22Rv1 (cell line): Measurements from ENCODE around the gene HK2.

Experiments
- H3K27ac ChIP-seq: fragments of 450-650 bp; 2 replicates; pipeline ENCODE4 v1.5.1; 2017
- ZFX ChIP-seq: fragments of 450-650 bp; IDR thresholded peaks from 2 replicates; pipeline ENCODE4 v1.6.1; 2017; ENCODE audit warnings: antibody characterized with exemption, borderline replicate concordance
- TF ChIP-seq, protein P1 (sequence below): fragments of 450-650 bp; IDR thresholded peaks from 2 replicates; pipeline ENCODE4 v1.5.1; 2017; ENCODE audit warnings: mild to moderate bottlenecking

The HK2 gene

DNA sequence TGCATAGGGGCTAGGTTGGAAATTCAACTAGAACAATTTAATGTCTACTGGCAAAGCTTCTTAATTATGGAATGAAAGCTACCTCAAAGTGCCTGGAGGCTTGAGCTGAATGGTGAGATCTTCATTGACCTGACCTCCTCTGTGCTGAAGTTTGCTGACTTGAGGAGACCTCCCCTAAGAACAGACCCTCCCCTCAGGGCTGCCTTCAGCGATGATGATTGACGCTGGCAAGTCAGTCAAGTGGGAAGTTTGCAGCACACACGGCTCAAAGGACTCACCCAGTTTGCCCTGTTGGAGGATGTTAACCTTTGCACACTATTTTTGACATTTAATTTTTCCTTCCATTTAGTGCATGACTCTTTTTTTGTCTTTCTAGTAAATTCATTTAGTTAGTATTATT, 107.4 kb downstream of the HK2 start:
- H3K27ac ChIP-seq = no peak overlapping the region
- TF ChIP-seq ZFX = no peak
- TF ChIP-seq, protein P1, sequence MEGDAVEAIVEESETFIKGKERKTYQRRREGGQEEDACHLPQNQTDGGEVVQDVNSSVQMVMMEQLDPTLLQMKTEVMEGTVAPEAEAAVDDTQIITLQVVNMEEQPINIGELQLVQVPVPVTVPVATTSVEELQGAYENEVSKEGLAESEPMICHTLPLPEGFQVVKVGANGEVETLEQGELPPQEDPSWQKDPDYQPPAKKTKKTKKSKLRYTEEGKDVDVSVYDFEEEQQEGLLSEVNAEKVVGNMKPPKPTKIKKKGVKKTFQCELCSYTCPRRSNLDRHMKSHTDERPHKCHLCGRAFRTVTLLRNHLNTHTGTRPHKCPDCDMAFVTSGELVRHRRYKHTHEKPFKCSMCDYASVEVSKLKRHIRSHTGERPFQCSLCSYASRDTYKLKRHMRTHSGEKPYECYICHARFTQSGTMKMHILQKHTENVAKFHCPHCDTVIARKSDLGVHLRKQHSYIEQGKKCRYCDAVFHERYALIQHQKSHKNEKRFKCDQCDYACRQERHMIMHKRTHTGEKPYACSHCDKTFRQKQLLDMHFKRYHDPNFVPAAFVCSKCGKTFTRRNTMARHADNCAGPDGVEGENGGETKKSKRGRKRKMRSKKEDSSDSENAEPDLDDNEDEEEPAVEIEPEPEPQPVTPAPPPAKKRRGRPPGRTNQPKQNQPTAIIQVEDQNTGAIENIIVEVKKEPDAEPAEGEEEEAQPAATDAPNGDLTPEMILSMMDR = no peak

DNA sequence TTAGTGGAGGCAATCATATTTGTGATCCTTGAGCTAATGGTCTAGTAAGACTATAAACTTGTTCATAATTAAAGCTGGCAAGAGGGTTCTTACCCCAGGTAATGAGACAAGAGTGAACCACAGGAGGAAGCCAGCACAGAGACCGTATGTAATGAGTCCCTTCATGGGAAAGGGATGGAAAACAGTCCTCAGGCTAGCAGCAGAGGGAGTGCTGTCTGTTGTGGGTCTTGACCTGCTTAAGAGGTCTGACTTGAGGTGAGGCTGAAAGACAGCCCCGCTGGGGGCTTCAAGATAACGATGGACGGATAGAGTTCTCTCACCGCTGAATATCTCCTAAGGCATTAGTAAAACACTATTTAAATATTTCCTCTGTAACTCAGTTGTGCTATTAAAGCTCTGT, 108.3 kb downstream of the HK2 start:
- TF ChIP-seq, protein P1 = no peak
- no peak for TF ChIP-seq ZFX

More for the DNA sequence above, 108.3 kb downstream of the HK2 start:
- no peak overlapping the region for H3K27ac ChIP-seq
